ENCODE data around the gene RRM2. TPM values are rescaled to one million over a fixed set of nuclear protein-coding genes. Genes with fewer than 3 reads are reported as not detected.
"Not testable (repeated sequence)": the region's sequence is repeated elsewhere in the genome, so short reads cannot be mapped to it uniquely, and the experiment has no call there.

RRM2 gene
- total RNA-seq, 1 donor from 2014 or later, result 5.6 TPM

GRCh38 chr2:10132043-10132575 lies 9.6 kb downstream of the RRM2 start:
- DNase-seq (ENCODE audit: low read depth in 2 of 2), result no peak

GRCh38 chr2:10132596-10132995 lies 10.1 kb downstream of the RRM2 start:
- no peak for DNase-seq (ENCODE audit: low read depth in 2 of 2)

- DNase-seq (ENCODE audit: low read depth in 2 of 2), result no peak
Measured at GRCh38 chr2:10132996-10133647, 10.6 kb downstream of the RRM2 start.

GRCh38 chr2:10135296-10136089 lies 13.0 kb downstream of the RRM2 start:
- DNase-seq (ENCODE audit: low read depth in 2 of 2), result no peak

GRCh38 chr2:10136101-10136934 lies 13.8 kb downstream of the RRM2 start:
- DNase-seq (ENCODE audit: low read depth in 2 of 2), result no peak

GRCh38 chr2:10137053-10137843 lies 14.7 kb downstream of the RRM2 start:
- DNase-seq (ENCODE audit: low read depth in 2 of 2), result no peak

GRCh38 chr2:10139536-10139935 lies 17.0 kb downstream of the RRM2 start:
- DNase-seq (ENCODE audit: low read depth in 2 of 2), result no peak

- DNase-seq (ENCODE audit: low read depth in 2 of 2), result no peak
Measured at GRCh38 chr2:10140841-10141610, 18.5 kb downstream of the RRM2 start.

- DNase-seq (ENCODE audit: low read depth in 2 of 2), result peak; percentile 48 to 75
Measured at GRCh38 chr2:10141736-10142639, 19.4 kb downstream of the RRM2 start.

- DNase-seq (ENCODE audit: low read depth in 2 of 2), result no peak
Measured at GRCh38 chr2:10142640-10142965, 20.1 kb downstream of the RRM2 start.

- no peak for DNase-seq (ENCODE audit: low read depth in 2 of 2)
Measured at GRCh38 chr2:10144771-10145518, 22.4 kb downstream of the RRM2 start.

GRCh38 chr2:10145519-10146357 lies 23.2 kb downstream of the RRM2 start:
- no peak for DNase-seq (ENCODE audit: low read depth in 2 of 2)

GRCh38 chr2:10146366-10147005 lies 23.9 kb downstream of the RRM2 start:
- no peak for DNase-seq (ENCODE audit: low read depth in 2 of 2)

GRCh38 chr2:10147050-10147660 lies 24.6 kb downstream of the RRM2 start:
- DNase-seq (ENCODE audit: low read depth in 2 of 2), result not testable (repeated sequence)

GRCh38 chr2:10148268-10148667 lies 25.7 kb downstream of the RRM2 start:
- DNase-seq (ENCODE audit: low read depth in 2 of 2), result no peak

GRCh38 chr2:10149635-10150034 lies 27.1 kb downstream of the RRM2 start:
- no peak for DNase-seq (ENCODE audit: low read depth in 2 of 2)

GRCh38 chr2:10150436-10150835 lies 27.9 kb downstream of the RRM2 start:
- no peak for DNase-seq (ENCODE audit: low read depth in 2 of 2)
